Loucy (cell line): ENCODE data around the gene CYSRT1.

Experiments
- H2AFZ ChIP-seq: fragments of 200-600 bp; sonication (generic); 2 replicates; pipeline ENCODE4 v1.6.0; 2016; ENCODE audit warnings: antibody characterized with exemption, mild to moderate bottlenecking, low read length, moderate library complexity
- H3F3A ChIP-seq: fragments of 200-600 bp; 2 replicates; pipeline ENCODE4 v1.6.0; 2016; ENCODE audit warnings: antibody characterized with exemption, low read depth, mild to moderate bottlenecking
- H3K27me3 ChIP-seq: fragments of 200-600 bp; sonication (generic); 2 replicates; pipeline ENCODE4 v1.6.1; 2014; ENCODE audit warnings: low read length, mild to moderate bottlenecking; ENCODE audit not compliant: insufficient read depth, poor library complexity, severe bottlenecking
- H3K36me3 ChIP-seq: fragments of 200-600 bp; sonication (generic); 2 replicates; pipeline ENCODE4 v1.6.1; 2016; ENCODE audit warnings: low read length; ENCODE audit not compliant: insufficient read depth
- H3K4me1 ChIP-seq: fragments of 200-600 bp; sonication (generic); 2 replicates; pipeline ENCODE4 v1.5.1; 2014; ENCODE audit warnings: low read length, mild to moderate bottlenecking; ENCODE audit not compliant: insufficient read depth, poor library complexity, severe bottlenecking
- H3K4me2 ChIP-seq: fragments of 200-600 bp; sonication (generic); 2 replicates; pipeline ENCODE4 v1.6.0; 2014; ENCODE audit warnings: antibody characterized with exemption, low read length, low read depth, mild to moderate bottlenecking; ENCODE audit not compliant: poor library complexity, severe bottlenecking
- H3K4me3 ChIP-seq: fragments of 200-600 bp; sonication (generic); 2 replicates; pipeline ENCODE4 v1.5.1; 2014; ENCODE audit warnings: low read length, mild to moderate bottlenecking, mixed read lengths; ENCODE audit not compliant: poor library complexity, severe bottlenecking
- H3K79me2 ChIP-seq: fragments of 200-600 bp; sonication (generic); 2 replicates; pipeline ENCODE4 v1.6.1; 2014; ENCODE audit warnings: low read length; ENCODE audit not compliant: insufficient read depth
- H3K9ac ChIP-seq: fragments of 200-600 bp; sonication (generic); 2 replicates; pipeline ENCODE4 v1.6.0; 2014; ENCODE audit warnings: mild to moderate bottlenecking, low read depth, low read length, moderate library complexity; ENCODE audit not compliant: poor library complexity, severe bottlenecking
- H3K9me2 ChIP-seq: fragments of 200-600 bp; sonication (generic); replicated peaks from 2 replicates; pipeline ENCODE4 v1.6.1; 2016; ENCODE audit warnings: low read depth, low read length, mixed read lengths
- H3K9me3 ChIP-seq: fragments of 200-600 bp; sonication (generic); 2 replicates; pipeline ENCODE4 v1.6.1; 2014; ENCODE audit warnings: mild to moderate bottlenecking, antibody characterized with exemption, low read length, low read depth; ENCODE audit not compliant: insufficient read depth
- H4K20me1 ChIP-seq: fragments of 200-600 bp; sonication (generic); 2 replicates; pipeline ENCODE4 v1.6.0; 2014; ENCODE audit warnings: antibody characterized with exemption, low read length, mild to moderate bottlenecking; ENCODE audit not compliant: insufficient read depth, poor library complexity, severe bottlenecking
- EZH2phosphoT487 ChIP-seq: fragments of 200-600 bp; IDR thresholded peaks from 2 replicates; pipeline ENCODE4 v1.6.1; 2018; ENCODE audit warnings: antibody characterized with exemption, mild to moderate bottlenecking, moderate library complexity, borderline replicate concordance
- TF ChIP-seq, protein P1 (sequence below): fragments of 200-600 bp; sonication (generic); conservative IDR thresholded peaks from 2 replicates; pipeline ENCODE4 v1.5.1; 2014; ENCODE audit warnings: mild to moderate bottlenecking, antibody characterized with exemption, low read length

The CYSRT1 gene

GRCh38 chr9:137221506-137222111 lies 3.4 kb upstream of the CYSRT1 start:
- H3F3A ChIP-seq, result no peaks in the 10 kb centered on the region
- no peak for TF ChIP-seq EZH2phosphoT487
- TF ChIP-seq, protein P1, sequence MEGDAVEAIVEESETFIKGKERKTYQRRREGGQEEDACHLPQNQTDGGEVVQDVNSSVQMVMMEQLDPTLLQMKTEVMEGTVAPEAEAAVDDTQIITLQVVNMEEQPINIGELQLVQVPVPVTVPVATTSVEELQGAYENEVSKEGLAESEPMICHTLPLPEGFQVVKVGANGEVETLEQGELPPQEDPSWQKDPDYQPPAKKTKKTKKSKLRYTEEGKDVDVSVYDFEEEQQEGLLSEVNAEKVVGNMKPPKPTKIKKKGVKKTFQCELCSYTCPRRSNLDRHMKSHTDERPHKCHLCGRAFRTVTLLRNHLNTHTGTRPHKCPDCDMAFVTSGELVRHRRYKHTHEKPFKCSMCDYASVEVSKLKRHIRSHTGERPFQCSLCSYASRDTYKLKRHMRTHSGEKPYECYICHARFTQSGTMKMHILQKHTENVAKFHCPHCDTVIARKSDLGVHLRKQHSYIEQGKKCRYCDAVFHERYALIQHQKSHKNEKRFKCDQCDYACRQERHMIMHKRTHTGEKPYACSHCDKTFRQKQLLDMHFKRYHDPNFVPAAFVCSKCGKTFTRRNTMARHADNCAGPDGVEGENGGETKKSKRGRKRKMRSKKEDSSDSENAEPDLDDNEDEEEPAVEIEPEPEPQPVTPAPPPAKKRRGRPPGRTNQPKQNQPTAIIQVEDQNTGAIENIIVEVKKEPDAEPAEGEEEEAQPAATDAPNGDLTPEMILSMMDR, result no peak
- H3K4me2 ChIP-seq, result no peak overlapping the region
- no peaks in the 10 kb centered on the region for H3K79me2 ChIP-seq
- H3K9ac ChIP-seq, result no peak overlapping the region
- no peaks in the 10 kb centered on the region for H3K36me3 ChIP-seq
- no peaks in the 10 kb centered on the region for H3K27me3 ChIP-seq
- H3K4me3 ChIP-seq, result peak overlapping the region; percentile 56
- H3K9me3 ChIP-seq, result no peaks in the 10 kb centered on the region
- peak overlapping the region; percentile 36; the same call in 1 of the 2 replicates for H2AFZ ChIP-seq
- H3K9me2 ChIP-seq, result no peaks in the 10 kb centered on the region
- no peaks in the 10 kb centered on the region for H4K20me1 ChIP-seq
- peaks cover 21% of the 10 kb centered on the region for H3K4me1 ChIP-seq

DNA sequence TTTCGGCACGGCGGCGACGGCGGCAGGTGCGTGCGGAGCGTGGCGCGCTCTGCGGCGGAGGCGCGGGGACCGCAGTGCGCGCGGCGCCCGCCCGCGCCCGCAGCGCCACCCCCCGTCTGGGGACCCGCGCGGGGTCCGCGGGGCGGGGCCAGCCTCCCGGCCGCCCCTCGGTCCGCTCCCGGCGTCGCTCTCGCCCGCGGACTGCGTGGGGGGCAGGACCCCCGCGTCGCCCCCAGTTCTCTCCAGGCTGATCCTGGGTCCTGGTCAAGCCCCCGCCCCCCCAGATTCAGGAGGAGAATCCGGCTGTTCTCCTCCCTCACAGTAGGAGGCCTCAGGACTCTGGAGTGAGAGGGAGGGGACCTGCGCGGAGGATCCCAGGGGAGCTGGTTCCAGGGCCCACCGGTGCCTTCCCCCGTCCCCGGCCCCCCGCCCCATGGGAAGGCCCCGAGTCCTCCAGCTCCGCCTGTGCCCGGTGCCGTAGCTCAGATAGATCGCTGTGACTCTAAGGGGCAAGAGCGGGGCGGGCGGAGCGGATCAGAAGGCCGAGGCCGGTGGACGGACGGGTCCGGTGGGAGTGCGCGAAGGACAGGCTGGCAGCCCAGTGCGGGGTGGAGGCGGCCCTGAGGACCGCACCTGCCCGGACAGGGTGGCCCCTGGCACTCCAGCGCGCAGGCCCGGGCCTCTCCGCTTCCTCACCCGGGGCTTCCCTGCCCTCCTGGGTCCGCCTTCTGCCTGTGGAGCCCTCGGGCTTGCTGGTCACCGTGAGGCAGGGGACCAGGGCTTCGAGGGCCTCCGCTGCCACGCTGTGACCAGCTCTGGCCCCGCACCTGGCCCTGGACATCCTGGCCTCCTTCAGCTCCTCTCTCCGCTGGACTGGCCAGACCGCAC lies 2.5 kb upstream of the CYSRT1 start, which contains the start of gene RNF208:
Gene RNF208, minus strand, starts transcription at position 51 of the 888 bp plus-strand sequence. CDS start 1,028 bp downstream, outside the sequence.
- Histone ChIP-seq H3K9ac (peak within 1 kb of the TSS; percentile 97), H2AFZ (peak within 1 kb of the TSS; percentile 51; the same call in 1 of the 2 replicates)

DNA sequence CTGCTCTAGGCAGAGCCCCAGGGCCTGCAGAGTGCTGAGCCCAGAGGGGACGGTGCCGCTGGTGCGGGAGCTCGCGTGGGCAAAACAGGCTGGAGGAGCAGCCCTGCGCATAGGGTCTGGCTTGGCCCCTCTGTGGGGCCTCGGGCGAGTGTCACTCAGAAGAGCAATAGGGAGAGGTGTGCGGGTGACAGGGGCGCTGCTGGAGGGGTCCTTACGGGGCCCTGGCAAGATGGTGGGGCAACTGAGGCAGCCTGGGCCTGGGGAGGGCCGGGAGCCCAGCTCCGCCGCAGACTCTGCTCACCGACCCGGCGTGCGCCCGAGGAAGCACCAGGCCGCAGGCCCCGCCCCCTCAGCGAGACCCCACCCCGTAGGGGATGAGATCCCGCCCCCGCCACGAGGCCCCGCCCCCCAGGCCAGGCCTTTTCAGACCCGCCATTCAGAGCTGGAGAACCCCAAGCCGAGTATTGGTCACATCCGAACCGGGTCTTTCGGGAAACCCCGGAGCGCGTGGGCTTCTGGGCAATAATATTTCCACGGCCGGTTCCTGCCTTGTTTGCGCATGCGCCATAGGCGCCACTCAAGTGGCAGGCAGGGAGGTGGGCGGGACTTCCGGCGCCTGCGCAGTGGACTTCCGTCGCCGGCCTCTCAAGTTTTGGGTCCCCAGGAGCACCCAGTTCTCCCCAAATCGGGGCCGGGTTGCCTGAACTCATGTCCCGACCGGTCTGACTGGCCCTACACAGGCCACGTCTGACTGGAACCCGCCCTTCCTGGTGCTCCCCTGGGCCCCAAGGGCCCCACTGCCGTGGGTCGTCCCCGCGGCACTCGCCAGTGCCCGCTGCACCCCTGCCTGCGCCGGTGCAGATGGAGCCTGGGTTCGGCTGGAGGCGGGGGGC lies 1.6 kb upstream of the CYSRT1 start:
- Histone ChIP-seq H4K20me1 (no peaks in the 10 kb centered on the region), H3K9me2 (no peaks in the 10 kb centered on the region), H3K4me2 (peak overlapping the region; percentile 98), H3K4me3 (peak overlapping the region; percentile 90), H3K4me1 (peaks cover 21% of the 10 kb centered on the region), H3K9me3 (no peaks in the 10 kb centered on the region), H3K27me3 (no peaks in the 10 kb centered on the region), H3K9ac (peak overlapping the region; percentile 97), H2AFZ (peak overlapping the region; percentile 89), H3K79me2 (no peaks in the 10 kb centered on the region), H3F3A (no peaks in the 10 kb centered on the region), H3K36me3 (no peaks in the 10 kb centered on the region)
- TF ChIP-seq EZH2phosphoT487, result no peak
- TF ChIP-seq, protein P1, result no peak

More for the DNA sequence above, 2.5 kb upstream of the CYSRT1 start, which contains the start of gene RNF208:
- Histone ChIP-seq H3K4me2 (peak within 1 kb of the TSS; percentile 77), H3K36me3 (no peaks in the 10 kb centered on the region), H3K27me3 (no peaks in the 10 kb centered on the region), H4K20me1 (no peaks in the 10 kb centered on the region), H3K4me3 (peak within 1 kb of the TSS; percentile 90), H3K79me2 (no peaks in the 10 kb centered on the region), H3K4me1 (peaks cover 21% of the 10 kb centered on the region), H3F3A (no peaks in the 10 kb centered on the region), H3K9me2 (no peaks in the 10 kb centered on the region), H3K9me3 (no peaks in the 10 kb centered on the region)
- no peak for TF ChIP-seq EZH2phosphoT487
- TF ChIP-seq, protein P1, result no peak
